NCI-H1417 treated with DMSO at 0.1 percent for 48 hours (cell line): Measurements from ENCODE around the gene COPS6.

Source experiments
- DNase-seq: peaks from one replicate; lab custom pipeline; 2025; lab: John Stamatoyannopoulos, UW

COPS6 gene

GRCh38 chr7:100102950-100103840 is 14.4 kb downstream of the COPS6 start:
- DNase-seq: no peak

- no peak for DNase-seq
Observed at GRCh38 chr7:100105534-100105933, 16.8 kb downstream of the COPS6 start.

GRCh38 chr7:100106633-100107032 is 17.9 kb downstream of the COPS6 start:
- no peak for DNase-seq

GRCh38 chr7:100107125-100107737 is 18.5 kb downstream of the COPS6 start:
- no peak for DNase-seq

GRCh38 chr7:100107890-100108289 is 19.1 kb downstream of the COPS6 start:
- DNase-seq: no peak

GRCh38 chr7:100109521-100110163 is 20.9 kb downstream of the COPS6 start:
- DNase-seq: no peak

DNA sequence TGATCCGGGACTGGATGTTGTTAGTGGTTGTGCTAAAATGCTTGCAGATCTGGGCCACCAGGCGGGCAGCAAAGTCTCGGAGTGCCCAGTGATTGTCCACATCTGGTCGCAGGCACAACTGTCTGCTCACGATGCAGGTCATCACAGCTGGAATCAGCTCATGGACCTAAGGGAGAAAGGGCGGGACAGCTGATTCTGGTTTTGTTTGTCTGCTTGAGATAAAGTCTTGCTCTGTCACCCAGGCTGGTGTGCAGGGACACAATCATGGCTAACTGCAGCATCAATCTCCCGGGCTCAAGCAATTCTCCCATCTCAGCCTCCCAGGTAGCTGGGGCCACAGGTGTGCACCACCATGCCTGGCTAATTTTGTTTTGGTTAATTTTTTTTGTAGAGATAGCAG is 22.4 kb downstream of the COPS6 start:
- no peak for DNase-seq

DNA sequence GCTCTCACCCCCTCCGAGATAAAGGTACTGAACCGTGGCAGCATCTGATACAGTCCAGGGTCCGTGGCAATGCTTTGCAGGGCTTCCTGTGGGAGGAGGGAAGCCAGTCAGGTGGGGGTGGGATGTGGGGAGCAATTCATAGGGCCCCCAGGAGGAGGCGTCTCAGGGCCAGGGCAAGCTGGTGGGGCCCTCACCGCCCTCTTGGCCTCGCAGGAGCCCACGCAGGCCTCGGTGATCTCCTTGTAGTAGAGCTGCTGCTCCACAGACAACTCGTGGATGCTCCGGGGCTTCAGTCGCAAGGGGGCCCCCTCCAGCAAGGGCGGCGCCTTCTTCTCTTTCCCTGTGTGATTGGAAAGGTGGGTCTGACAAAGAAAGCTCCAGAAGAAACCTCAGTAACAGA is 23.1 kb downstream of the COPS6 start:
- DNase-seq: no peak

GRCh38 chr7:100115026-100115425 is 26.3 kb downstream of the COPS6 start:
- DNase-seq: no peak

DNA sequence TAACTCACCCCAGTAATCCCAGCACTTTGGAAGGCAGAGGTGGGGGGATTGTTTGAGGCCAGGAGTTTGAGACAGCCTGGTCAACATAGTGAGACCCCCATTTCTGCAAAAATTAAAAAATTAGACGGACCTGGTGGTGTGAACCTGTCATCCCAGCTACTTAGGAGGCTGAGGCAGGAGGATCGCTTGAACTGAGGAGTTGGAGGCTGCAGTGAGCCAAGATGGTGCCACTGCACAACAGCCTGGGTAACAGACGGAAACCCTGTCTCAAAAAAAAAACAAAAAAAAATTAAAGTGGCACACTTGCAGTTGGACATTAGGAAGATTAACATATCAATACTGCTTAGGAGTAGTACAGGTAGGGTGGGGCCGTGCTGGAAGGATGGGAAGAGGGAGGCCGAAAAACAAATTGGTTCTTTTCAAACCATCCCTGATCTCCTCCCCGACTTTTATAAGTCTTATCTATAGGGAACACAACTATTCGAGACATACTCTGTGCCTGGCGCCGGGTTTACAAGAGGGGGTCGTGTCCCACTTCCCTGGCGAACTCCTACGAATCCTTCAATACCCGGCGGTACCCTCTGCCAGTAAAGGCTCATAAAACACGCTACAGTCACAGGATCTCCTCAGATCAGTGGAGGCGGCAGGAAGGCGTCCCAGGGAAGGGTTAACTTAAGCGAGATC is 29.8 kb downstream of the COPS6 start:
- no peak for DNase-seq

DNA sequence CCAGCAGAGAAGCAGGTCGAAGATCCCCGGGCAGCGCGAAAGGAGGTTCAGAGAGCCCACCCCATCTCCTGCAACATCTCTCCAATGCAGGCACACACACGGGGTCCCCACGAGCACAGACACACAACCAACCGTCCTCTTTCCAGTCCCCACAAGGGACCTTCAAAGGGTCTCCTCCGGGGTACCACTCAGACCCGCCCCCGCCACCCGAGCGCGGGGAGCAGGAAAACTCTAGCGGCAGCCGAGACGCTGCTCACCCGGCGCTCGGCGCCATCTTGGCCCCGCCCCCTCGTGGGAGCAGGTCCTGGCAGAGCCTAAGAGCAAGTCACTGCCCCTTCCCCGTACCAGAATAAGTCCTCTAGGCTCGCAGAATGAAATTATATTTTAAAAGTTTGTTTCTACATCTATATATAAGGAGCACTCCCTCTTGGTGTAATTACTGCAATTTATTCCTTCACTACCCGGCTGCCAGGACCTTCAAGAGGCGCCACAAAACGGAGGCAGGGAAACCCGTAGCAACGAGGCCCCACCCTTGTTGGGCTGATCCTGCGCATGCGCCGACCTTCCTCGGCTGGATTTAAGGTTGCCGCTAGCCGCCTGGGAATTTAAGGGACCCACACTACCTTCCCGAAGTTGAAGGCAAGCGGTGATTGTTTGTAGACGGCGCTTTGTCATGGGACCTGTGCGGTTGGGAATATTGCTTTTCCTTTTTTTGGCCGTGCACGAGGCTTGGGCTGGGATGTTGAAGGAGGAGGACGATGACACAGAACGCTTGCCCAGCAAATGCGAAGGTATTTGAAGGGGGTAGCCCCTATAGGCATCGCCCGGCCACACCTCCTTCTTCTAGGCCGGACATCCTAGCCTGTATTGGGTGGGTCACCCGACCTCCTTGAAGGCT is 30.6 kb downstream of the COPS6 start, which contains the start of the genes CNPY4 and TAF6:
Gene CNPY4, plus strand, starts transcription at position 563 of the 898 bp plus-strand sequence. Its CDS starts 111 bp downstream, at position 674.
Gene TAF6, minus strand, starts transcription at position 287 of the 898 bp plus-strand sequence. CDS start 5,149 bp downstream, outside the sequence.
- peak; percentile 94 for DNase-seq

- no peak for DNase-seq
Observed at GRCh38 chr7:100119970-100120732, 31.4 kb downstream of the COPS6 start.

- no peak for DNase-seq
Observed at GRCh38 chr7:100120733-100121036, 31.9 kb downstream of the COPS6 start.

DNA sequence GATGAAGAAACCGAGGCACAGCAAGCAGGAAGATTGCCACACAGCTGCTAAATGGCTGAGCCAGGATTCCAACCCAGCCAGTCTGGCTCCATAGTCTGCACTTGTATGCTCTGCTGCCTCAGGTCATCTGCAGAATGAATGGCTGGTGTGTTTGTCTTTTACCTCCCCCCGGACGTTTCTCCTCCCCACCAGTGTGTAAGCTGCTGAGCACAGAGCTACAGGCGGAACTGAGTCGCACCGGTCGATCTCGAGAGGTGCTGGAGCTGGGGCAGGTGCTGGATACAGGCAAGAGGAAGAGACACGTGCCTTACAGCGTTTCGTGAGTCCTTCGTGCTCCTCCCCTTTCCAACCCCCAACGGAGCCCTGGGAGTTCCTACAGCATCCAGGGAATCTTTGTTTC is 33.3 kb downstream of the COPS6 start:
- peak; percentile 47 for DNase-seq

DNA sequence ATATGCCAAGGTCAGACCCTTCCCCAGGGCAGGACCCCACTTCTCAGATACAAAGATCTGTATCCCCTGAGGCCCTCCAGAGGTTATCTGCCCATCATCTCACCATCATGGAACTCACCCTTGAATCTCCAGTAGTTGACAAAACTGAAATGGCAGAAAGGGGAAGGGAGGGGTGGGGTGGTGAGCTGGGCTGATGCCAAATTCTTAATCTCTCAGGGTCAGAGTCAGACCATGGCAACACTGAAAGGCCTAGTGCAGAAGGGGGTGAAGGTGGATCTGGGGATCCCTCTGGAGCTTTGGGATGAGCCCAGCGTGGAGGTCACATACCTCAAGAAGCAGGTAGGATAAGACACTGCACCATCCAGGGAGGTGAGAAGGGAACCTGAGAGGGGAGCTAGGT is 33.8 kb downstream of the COPS6 start:
- DNase-seq: no peak

DNA sequence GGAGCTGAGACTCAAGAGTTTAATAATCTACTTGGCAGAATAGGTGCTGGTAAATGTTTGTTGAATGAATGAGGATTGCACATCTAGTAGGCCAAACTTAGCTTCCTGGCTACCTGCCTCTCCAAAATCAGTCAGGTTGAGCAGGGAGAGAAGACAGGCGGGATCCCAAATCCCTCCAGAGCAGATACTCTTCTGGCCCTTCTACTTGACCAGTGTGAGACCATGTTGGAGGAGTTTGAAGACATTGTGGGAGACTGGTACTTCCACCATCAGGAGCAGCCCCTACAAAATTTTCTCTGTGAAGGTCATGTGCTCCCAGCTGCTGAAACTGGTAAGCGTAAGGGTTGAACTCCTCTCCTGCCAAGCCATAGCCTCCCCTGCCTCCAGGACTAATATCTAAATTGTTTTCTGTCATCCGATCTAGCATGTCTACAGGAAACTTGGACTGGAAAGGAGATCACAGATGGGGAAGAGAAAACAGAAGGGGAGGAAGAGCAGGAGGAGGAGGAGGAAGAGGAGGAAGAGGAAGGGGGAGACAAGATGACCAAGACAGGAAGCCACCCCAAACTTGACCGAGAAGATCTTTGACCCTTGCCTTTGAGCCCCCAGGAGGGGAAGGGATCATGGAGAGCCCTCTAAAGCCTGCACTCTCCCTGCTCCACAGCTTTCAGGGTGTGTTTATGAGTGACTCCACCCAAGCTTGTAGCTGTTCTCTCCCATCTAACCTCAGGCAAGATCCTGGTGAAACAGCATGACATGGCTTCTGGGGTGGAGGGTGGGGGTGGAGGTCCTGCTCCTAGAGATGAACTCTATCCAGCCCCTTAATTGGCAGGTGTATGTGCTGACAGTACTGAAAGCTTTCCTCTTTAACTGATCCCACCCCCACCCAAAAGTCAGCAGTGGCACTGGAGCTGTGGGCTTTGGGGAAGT is 35.8 kb downstream of the COPS6 start:
- DNase-seq: no peak

DNA sequence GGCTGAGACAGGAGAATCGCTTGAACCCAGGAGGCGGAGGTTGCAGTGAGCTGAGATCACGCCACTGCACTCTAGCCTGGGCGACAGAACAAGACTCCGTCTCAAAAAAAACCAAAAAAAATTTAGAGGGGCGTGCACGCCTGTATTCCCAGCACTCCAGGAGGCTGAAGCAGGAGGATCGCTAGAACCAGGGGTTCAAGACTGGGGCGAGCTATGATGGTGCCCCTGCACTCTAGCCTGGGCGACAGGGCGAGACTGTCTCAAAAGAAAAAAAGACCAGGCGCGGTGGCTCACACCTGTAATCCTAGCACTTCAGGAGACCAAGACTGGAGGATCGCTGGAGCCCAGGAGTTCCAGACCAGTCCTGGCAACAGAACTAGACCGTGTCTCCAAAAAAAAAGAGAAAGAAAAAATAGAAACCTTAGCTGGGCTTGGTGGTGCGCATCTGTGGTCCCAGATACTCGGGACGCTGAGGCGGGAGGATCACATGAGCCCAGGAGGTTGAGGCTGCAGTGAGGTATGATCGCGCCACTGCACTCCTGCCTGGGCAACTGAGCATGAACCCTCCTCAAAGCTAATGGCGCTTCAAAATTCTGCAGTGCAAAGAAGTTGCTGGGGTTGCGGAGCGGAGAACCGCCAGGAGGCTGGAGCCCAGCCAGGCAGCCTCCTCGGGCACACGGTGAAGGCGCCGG is 37.6 kb downstream of the COPS6 start:
- DNase-seq: no peak

DNA sequence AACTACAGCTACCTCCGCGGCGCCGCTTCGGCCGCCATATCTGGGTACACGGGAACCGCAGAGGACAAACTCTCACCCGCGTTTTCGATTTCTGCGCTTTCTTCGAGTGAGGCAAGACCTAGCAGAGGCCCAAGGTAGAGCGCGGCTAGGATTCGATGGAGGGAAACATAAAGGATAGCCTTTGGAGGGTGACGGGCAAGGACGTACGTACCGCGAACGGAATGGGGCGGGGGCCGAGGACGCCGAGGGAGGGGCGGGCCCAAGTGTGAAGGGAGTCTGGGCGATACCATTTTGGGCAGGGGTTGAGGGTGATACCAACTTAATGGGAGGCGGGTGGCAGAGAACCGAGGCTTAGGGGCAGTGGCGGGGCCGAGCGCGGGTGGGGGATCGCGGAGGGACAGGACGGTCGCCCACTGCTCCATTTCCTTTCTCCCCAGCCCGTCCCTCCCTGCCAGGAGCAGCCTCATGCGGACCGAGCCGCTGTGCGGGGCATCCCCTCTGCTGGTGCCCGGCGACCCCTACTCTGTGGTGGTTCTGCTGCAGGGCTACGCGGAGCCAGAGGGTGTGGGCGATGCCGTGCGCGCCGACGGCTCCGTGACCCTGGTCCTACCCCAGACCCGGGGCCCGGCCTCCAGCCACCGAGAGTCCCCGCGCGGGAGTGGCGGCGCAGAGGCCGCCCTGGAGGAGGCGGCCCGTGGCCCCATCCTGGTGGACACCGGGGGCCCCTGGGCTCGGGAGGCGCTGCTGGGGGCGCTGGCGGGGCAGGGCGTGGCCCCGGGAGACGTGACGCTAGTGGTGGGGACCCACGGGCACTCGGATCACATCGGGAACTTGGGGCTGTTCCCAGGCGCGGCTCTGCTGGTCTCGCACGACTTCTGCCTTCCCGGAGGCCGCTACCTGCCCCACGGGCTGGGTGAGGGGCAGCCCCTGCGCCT is 38.4 kb downstream of the COPS6 start, which contains the start of gene MBLAC1:
Gene MBLAC1, plus strand, starts transcription at position 37 of the 935 bp plus-strand sequence. Its CDS starts 429 bp downstream, at position 466.
- DNase-seq: peak; percentile 87
